Amniotic stem cell (primary cell): ENCODE data around the gene CADM4.
"Not testable (repeated sequence)": the region's sequence is repeated elsewhere in the genome, so short reads cannot be mapped to it uniquely, and the experiment has no call there.

ENCODE experiments used
- DNase-seq: peaks from one replicate; lab custom pipeline; 2025; lab: John Stamatoyannopoulos, UW

Gene CADM4

GRCh38 chr19:43606569-43607229 is 33.0 kb downstream of the CADM4 start:
- no peak for DNase-seq

GRCh38 chr19:43605875-43606568 is 33.6 kb downstream of the CADM4 start:
- no peak for DNase-seq

DNA sequence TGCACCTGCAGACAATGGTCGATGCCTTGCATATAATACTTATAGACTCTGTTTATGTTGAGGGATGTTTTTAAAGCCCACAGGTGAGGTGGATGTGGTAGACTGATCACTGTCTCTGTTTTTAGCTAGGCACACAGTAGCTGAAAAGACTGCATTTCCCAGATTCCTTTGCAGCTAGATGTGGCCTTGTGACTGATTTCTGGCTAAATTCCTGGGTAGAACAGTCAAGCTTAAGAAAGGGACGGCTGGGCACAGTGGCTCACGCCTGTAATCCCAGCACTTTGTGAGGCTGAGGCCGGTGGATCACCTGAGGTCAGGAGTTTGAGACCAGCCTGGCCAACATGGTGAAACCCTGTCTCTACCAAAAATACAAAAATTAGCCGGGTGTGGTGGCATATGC is 39.3 kb downstream of the CADM4 start:
- not testable (repeated sequence) for DNase-seq

- DNase-seq = no peak
These were observed 39.9 kb downstream of the CADM4 start for GRCh38 chr19:43599635-43600295.

- DNase-seq = no peak
These were observed 41.0 kb downstream of the CADM4 start for GRCh38 chr19:43598445-43599240.

GRCh38 chr19:43597876-43598275 is 41.8 kb downstream of the CADM4 start:
- no peak for DNase-seq

GRCh38 chr19:43596842-43597461 is 42.7 kb downstream of the CADM4 start:
- no peak for DNase-seq

DNA sequence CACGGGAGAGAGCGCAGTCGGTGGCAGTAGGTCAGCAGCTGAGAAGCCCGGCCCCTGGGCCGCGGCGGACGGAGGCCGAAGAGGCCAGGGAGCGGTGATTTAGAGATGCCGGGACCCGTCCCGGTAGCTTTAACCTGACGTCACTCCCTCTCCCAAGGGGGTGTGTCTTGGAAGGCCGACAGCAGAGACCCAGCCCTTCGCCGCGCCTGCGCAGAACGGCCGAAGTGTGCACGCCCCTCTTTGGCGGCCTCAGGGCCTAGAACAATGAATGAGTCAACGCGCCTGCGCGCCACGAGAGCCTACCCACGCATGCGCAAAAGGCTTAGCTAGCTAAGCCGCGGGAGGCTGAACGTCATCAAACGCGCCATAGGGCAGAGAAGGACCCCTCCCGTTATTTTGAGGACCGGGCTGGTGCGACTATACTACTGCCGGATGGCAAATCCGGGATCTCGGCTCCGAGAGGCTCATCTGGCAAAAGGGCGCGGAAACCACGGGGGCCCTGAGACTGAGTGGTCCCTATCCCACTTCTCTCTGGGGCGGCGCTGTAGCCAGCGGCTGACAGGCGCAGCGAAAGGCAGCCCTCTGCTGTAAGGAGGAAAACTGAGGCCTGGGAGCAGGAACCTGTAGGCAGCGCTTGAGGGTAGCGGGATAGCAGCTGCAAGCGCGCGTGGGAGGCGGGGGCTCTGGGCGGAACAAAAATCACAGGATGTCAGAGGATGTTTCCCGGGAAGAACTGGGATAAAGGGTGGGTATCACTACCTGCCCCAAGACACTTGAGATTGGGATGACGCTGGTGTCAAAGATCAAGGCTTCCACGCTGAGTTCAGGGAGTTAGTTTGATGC is 43.4 kb downstream of the CADM4 start, which contains the start of the genes IRGQ and ZNF576:
IRGQ (minus strand) TSS at position 136 of the 843 bp plus-strand sequence. CDS start 796 bp downstream, outside the sequence.
ZNF576 (plus strand) TSS at position 597 of the 843 bp plus-strand sequence. CDS start 514 bp downstream, outside the sequence.
- peak; percentile 98 for DNase-seq

GRCh38 chr19:43595605-43595998 is 44.0 kb downstream of the CADM4 start:
- no peak for DNase-seq

DNA sequence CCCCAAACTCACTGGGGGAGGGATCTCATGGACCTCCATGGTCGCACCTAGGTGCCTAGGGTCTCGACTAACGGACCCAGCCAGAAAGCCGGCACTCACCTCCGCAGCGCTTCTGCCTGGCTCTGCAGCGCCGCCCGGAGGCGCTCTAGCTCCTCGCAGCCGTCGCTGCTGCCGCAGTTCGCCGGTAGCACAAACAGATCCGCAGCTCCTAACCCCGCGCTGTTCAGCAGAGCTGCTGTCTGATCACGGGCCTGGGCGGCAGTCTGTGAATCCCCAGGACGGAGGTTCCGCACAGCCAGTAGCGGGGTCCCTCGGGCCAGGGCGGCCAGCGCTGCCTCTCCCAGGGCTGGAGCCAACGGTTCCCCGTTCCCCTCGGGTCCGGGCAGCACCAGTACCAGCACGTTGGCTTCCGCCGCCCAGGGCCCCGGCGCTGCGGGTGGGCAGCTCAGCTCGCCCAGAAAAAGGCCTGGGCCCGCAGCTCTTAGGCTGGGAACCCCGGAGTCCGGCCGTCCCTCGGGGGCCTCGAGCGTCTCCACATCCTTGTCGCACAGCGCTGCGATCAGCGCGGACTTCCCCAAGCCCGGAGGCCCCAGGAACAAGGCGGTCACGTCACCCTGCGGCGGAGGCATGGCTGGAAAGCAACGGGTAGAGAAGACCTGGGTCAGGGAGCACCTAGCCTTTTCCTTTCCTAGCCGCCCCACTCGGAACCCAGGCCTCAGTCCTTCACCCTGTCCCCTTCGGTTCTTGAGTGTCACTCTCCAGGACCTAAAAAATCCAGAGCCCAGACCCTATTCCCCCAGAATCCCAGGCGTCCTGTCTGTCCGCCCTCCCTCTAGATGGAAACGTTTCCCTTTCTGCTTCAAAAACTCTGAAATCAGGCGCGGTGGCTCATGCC is 44.7 kb downstream of the CADM4 start:
- peak; percentile 32 for DNase-seq

DNA sequence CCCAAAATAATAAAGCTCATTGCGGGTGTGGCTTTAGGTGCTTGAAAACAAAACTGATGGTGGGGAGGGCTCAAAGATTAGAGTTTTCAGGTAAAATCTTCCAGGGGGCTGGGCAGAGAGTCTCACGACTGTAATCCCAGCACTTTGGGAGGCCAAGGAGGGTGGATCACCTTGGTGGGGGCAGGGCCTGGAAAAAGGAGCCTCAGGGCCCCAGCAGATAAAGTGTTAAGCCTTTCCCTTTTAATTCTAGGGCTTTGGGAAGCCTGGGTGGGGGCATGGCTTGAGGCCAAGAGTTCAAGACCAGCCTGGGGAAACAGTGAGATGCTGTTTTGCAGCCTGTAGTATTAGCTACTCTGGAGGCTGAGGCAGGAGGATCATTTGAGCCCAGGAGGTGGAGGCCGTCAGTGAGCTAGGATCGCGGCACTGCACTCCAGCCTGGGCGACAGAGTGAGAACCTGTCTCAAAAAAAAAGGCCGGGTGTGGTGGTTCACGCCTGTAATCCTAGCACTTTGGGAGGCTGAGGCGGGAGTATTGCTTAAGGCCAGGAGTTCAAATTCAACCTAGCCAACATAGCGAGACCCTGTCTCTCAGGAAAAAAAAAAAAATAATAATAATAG is 45.5 kb downstream of the CADM4 start:
- DNase-seq = no peak

DNA sequence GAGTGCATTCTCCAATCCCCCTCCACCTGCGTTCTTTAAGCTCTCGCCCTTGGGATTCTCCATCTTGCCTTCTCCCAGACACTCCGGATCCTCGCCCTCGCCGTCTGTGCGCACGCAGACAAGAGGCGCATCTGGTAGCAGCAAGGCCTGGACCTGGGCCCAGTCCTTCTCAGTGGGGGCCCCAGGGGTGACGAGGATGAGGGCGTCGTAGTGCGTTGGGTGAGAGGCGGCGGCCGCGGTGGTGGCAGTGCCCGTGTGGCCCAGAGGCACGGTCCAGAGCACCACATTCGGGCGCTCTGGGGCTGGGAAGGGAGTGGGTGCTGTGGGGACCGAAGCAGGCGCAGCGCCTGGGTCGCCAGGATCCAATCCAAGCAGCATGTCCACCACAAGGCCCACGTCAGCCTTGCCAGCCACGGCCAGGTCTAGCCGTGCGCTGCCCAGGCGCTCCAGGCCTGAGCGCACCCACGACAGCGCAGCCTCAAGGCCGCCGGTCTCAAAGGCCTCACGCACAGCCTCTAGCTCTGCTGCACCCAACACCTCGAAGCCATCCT is 46.8 kb downstream of the CADM4 start:
- DNase-seq = no peak

GRCh38 chr19:43591904-43592772 is 47.5 kb downstream of the CADM4 start:
- DNase-seq = no peak

DNA sequence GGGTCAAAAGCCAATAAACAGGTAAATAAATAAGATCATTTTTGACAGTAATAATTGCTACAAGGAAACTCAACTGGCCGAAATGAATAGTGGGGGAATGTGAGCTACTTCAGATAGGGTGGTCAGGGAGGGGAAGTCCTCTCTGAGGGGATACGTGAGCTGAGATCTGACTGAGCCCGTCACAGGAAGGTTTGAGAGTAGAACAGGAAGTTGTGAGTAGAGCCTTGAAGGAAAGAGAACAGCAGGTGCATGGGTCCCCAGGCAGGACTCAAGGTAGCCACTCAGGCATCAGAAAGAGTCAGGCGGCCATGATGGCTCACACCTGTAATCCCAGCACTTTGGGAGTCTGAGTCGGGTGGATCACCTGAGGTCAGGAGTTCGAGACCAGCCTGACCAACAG is 50.0 kb downstream of the CADM4 start:
- no peak for DNase-seq

DNA sequence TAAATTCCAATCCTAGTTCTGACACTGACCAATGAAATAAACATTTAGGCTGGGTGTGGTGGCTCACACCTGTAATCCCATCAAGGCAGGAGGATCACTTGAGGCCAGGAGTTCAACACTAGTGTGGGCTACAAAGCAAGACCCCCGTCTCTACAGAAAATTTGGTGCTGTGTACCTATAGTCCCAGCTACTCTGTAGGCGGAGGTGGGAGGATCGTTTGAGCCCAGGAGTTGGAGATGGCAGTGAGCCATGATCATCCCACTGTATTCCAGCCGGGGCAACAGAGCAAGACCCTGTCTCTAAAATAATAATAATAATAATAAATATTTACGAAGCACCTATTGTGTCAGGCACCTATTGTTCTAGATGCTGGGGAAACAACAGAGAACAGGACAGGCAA is 50.4 kb downstream of the CADM4 start:
- DNase-seq = no peak

DNA sequence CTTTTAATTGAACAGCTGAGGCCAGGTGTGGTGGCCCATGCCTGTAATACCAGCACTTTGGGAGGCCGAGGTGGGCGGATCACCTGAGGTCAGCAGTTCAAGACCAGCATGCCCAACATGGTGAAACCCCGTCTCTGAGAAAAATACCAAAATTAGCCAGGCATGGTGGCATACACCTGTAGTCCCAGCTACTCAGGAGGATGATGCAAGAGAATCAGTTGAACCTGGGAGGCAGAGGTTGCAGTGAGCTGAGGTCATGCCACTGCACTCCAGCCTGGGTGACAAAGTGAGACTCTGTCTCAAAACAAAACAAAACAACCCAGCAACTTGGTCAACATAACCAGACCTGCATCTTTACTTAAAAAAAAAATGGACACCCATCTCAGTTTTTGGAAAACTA is 52.6 kb downstream of the CADM4 start:
- DNase-seq = not testable (repeated sequence)

DNA sequence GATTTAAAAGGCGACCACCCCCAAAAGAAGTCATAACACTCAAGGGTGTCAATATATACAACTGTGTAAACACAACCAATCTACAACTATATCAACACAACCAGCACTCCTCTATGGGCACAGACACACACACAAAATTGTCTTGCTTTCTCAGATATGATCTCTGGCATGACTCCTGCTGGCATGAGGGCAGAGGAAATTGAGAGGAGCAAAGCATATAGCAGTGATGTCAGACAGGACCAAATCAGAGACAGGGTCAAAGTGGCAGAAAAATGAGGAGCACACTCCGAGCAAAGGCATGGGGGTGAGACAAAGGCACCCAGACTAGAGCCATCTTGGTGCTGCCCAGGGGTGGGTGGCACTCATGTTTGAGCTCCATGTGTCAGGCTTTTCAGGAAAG is 53.3 kb downstream of the CADM4 start:
- no peak for DNase-seq

DNA sequence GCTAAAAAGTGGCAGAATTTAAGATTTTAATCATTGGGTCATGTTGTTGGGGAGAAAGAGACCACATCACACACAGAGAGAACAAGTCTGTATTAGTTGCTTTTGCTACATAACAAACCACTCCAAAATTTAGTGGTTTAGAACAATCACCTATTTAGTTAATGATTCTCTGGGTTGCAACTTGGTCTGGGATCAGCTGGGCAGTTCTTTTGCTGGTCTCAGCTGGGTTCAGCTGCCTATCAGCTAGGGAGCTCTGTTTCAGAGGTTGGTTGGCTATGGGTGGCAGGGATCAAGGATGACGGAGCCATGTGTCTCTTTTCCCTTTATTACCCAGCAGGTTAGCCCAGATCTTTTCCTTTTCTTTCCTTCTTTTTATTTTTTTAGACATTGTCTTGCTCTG is 55.2 kb downstream of the CADM4 start:
- no peak for DNase-seq
